ENCODE data around the gene ROBO4. TPM values are rescaled to one million over a fixed set of nuclear protein-coding genes. Genes with fewer than 3 reads are reported as not detected.

ROBO4 gene
- total and polyA plus RNA-seq, 2 of the 13 experiments (the other 11 are each of a cell fraction or from before 2014, with no cell fraction given), result 0.07 to 1.1 TPM

DNA sequence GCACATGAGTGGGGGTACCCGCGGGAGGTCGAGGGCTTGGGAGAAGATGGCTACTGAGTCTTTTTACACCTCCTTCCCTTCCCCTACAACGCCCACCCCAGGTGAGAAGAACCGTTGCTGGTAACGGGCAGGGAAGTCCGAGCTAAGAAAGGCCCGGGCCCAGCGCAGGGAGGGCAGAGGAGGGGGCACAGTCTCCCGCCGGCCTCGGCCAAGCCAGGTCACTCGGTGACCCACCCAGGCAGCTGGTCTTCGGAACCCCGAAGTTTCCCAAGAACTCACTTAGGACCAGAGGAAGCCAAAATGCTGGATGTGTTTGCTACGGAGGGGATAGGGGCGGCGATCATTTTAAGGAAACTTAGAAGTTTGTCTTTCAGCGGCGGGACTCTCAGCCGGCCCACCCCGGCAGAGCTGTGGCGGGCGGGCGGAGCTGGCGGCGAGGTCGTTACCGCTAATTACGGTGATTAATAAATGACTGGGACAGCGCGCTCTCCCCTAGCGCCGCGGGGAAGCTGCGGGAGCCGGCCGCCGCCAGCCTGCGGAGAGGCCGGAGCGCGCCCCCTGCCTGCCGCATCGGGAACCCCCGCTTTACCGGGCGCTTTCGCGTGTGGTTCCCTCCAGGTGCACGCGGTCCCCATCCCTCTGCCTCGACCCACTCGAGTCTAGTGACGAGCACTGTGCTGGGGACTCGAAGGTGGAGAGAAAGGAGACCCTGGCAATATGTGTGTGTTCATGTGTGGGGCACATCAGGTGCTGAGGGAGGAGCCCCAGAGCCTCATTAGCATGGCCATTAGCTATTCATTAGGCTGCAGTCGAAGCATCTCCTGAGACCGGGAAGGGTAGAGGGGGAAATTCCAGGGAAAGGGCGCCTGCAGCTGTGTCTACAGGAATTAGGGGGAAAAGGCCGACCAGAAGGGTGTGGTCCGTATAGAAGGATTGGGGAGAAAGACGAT, 31.5 kb downstream of the ROBO4 start (continued):
- TF ChIP-seq ZBTB7B (CRISPR knock-in tag; IDR thresholded peaks at IDR 0.05) (no peak), ZNF354B (CRISPR knock-in tag; IDR thresholded peaks at IDR 0.05) (no peak), SP4 (CRISPR knock-in tag; IDR thresholded peaks at IDR 0.05) (0 out of 2 replicates have a peak, but pooled peaks have one; percentile 33), ZEB1 (IDR thresholded peaks at IDR 0.05; ENCODE audit: insufficient replicate concordance, low read depth) (no peak), ZNF552 (CRISPR knock-in tag; IDR thresholded peaks at IDR 0.05; ENCODE audit: borderline replicate concordance) (peak; percentile 51; the same call in 1 of the 2 replicates), SP140L (CRISPR knock-in tag; IDR thresholded peaks at IDR 0.05; ENCODE audit: borderline replicate concordance) (no peak), XRCC5 (optimal IDR thresholded peaks at IDR 0.05; ENCODE audit: low read length) (peak; percentile 56), EEA1 (CRISPR knock-in tag; IDR thresholded peaks at IDR 0.05; ENCODE audit: borderline replicate concordance) (no peak; the same call in 1 of the 2 replicates), ZNF644 (CRISPR knock-in tag; IDR thresholded peaks at IDR 0.05; ENCODE audit: low read depth) (no peak), KLF15 (CRISPR knock-in tag; IDR thresholded peaks at IDR 0.05; ENCODE audit: borderline replicate concordance) (0 out of 2 replicates have a peak, but pooled peaks have one; percentile 53), ZBTB42 (CRISPR knock-in tag; IDR thresholded peaks at IDR 0.05) (0 out of 2 replicates have a peak, but pooled peaks have one; percentile 43), RXRA (CRISPR knock-in tag; IDR thresholded peaks at IDR 0.05) (0 out of 2 replicates have a peak, but pooled peaks have one; percentile 29), MED1 (CRISPR knock-in tag; IDR thresholded peaks at IDR 0.05) (no peak), CBFB (CRISPR knock-in tag; IDR thresholded peaks at IDR 0.05) (0 out of 2 replicates have a peak, but pooled peaks have one; percentile 30), TAF15 (IDR thresholded peaks at IDR 0.05; ENCODE audit: low read depth, low read length, poor library complexity, severe bottlenecking) (no peak), ZNF724P (CRISPR knock-in tag; IDR thresholded peaks at IDR 0.05; ENCODE audit: borderline replicate concordance) (no peak), ARID2 (CRISPR knock-in tag; IDR thresholded peaks at IDR 0.05; ENCODE audit: borderline replicate concordance) (no peak), ZSCAN25 (CRISPR knock-in tag; IDR thresholded peaks at IDR 0.05) (no peak), EED (CRISPR knock-in tag; IDR thresholded peaks at IDR 0.05) (no peak; the same call in 1 of the 2 replicates), MEIS1 (CRISPR knock-in tag; IDR thresholded peaks at IDR 0.05; ENCODE audit: borderline replicate concordance) (no peak)
- TF ChIP-seq, protein P1, sequence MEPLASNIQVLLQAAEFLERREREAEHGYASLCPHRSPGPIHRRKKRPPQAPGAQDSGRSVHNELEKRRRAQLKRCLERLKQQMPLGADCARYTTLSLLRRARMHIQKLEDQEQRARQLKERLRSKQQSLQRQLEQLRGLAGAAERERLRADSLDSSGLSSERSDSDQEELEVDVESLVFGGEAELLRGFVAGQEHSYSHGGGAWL (CRISPR knock-in tag; IDR thresholded peaks at IDR 0.05), result peak; percentile 56
- TF ChIP-seq, protein P2, sequence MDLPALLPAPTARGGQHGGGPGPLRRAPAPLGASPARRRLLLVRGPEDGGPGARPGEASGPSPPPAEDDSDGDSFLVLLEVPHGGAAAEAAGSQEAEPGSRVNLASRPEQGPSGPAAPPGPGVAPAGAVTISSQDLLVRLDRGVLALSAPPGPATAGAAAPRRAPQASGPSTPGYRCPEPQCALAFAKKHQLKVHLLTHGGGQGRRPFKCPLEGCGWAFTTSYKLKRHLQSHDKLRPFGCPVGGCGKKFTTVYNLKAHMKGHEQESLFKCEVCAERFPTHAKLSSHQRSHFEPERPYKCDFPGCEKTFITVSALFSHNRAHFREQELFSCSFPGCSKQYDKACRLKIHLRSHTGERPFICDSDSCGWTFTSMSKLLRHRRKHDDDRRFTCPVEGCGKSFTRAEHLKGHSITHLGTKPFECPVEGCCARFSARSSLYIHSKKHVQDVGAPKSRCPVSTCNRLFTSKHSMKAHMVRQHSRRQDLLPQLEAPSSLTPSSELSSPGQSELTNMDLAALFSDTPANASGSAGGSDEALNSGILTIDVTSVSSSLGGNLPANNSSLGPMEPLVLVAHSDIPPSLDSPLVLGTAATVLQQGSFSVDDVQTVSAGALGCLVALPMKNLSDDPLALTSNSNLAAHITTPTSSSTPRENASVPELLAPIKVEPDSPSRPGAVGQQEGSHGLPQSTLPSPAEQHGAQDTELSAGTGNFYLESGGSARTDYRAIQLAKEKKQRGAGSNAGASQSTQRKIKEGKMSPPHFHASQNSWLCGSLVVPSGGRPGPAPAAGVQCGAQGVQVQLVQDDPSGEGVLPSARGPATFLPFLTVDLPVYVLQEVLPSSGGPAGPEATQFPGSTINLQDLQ (CRISPR knock-in tag; IDR thresholded peaks at IDR 0.05), result no peak
- TF ChIP-seq, protein P3, sequence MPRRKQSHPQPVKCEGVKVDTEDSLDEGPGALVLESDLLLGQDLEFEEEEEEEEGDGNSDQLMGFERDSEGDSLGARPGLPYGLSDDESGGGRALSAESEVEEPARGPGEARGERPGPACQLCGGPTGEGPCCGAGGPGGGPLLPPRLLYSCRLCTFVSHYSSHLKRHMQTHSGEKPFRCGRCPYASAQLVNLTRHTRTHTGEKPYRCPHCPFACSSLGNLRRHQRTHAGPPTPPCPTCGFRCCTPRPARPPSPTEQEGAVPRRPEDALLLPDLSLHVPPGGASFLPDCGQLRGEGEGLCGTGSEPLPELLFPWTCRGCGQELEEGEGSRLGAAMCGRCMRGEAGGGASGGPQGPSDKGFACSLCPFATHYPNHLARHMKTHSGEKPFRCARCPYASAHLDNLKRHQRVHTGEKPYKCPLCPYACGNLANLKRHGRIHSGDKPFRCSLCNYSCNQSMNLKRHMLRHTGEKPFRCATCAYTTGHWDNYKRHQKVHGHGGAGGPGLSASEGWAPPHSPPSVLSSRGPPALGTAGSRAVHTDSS (CRISPR knock-in tag; conservative IDR thresholded peaks at IDR 0.05), result no peak
- TF ChIP-seq, protein P4, sequence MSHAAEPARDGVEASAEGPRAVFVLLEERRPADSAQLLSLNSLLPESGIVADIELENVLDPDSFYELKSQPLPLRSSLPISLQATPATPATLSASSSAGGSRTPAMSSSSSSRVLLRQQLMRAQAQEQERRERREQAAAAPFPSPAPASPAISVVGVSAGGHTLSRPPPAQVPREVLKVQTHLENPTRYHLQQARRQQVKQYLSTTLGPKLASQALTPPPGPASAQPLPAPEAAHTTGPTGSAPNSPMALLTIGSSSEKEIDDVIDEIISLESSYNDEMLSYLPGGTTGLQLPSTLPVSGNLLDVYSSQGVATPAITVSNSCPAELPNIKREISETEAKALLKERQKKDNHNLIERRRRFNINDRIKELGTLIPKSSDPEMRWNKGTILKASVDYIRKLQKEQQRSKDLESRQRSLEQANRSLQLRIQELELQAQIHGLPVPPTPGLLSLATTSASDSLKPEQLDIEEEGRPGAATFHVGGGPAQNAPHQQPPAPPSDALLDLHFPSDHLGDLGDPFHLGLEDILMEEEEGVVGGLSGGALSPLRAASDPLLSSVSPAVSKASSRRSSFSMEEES (CRISPR knock-in tag; IDR thresholded peaks at IDR 0.05), result 0 out of 2 replicates have a peak, but pooled peaks have one; percentile 28

Data from HepG2 (cell line).